CD4-positive, alpha-beta memory T cell (primary cell): ENCODE measurements around the gene HEXB. TPM values are rescaled to one million over a fixed set of nuclear protein-coding genes. Genes with fewer than 3 reads are reported as not detected.

Source experiments
- polyA plus RNA-seq, 2 donors: library from polyadenylated mRNA; unstranded; fragments of 300-500 nt; fragmentation: Illumina TruSeq; gene quantifications; one replicate each; pipeline ENCODE4 v1.2.3, GENCODE V29; 2021
- total RNA-seq, 2 experiments: library from RNA; stranded (reverse); gene quantifications; one replicate each; pipeline ENCODE4 v1.2.3, GENCODE V29; 2021

Gene HEXB
- total and polyA plus RNA-seq, 4 experiments from 2014 or later = 62.3 to 200 (median 81.8) TPM

Other genes with a start within 250 kb of the HEXB start
- under 1 TPM; 0.61 to 0.84 TPM for gene ENC1, start 44.5 kb upstream of the HEXB start, total RNA-seq
- gene ENC1, start 44.5 kb upstream of the HEXB start, polyA plus RNA-seq = under 1 TPM; 0.10 to 0.75 TPM
- 10 to 100 TPM; 21.3 to 21.6 TPM for gene GFM2, start 81.9 kb downstream of the HEXB start, total RNA-seq
- 1 to 10 TPM; 9.5 to 9.7 TPM for gene GFM2, start 81.9 kb downstream of the HEXB start, polyA plus RNA-seq
- 100 to 1,000 TPM; 103 to 120 TPM for gene NSA2, start 82.0 kb downstream of the HEXB start, total RNA-seq
- gene NSA2, start 82.0 kb downstream of the HEXB start, polyA plus RNA-seq = 10 to 100 TPM; 38.9 to 52.8 TPM
- 10 to 100 TPM; 16.8 to 17.1 TPM for gene FAM169A, start 181.2 kb downstream of the HEXB start, total RNA-seq
- 1 to 10 TPM; 2.5 to 8.9 TPM for gene FAM169A, start 181.2 kb downstream of the HEXB start, polyA plus RNA-seq